ENCODE data around the gene MCTP1. TPM values are rescaled to one million over a fixed set of nuclear protein-coding genes. Genes with fewer than 3 reads are reported as not detected.

Gene MCTP1
- total RNA-seq, 4 donors from 2014 or later = 3.3 to 31.4 (median 13.4) TPM

GRCh38 chr5:95066048-95066447 is 218.8 kb downstream of the MCTP1 start:
- in situ Hi-C loops (cut with MboI; ENCODE audit: low pct_ligation_motif_present in 1 of 4, low pct_unique_long_range_greater_than_20kb in 1 of 4, low sequenced_read_pairs in 3 of 4) (no loop called here), intact Hi-C loops (cut with DNase I; ENCODE audit: low total_unique reads) (no loop called here)
- H3K9me3 ChIP-seq = no peaks in the 10 kb centered on the region
- WGBS, 2 donors (ENCODE audit: low coverage in 1 of 2) = 36 to 41% methylated on average over 1 of the region's 1 CpG
- no peaks in the 10 kb centered on the region for H3K4me1 ChIP-seq
- no peak overlapping the region for H3K4me3 ChIP-seq
- H3K36me3 ChIP-seq = no peaks in the 10 kb centered on the region
- DNase-seq = no peak
- TF ChIP-seq EP300 (IDR thresholded peaks at IDR 0.05; ENCODE audit: low read depth) (no peak), POLR2AphosphoS5 (IDR thresholded peaks at IDR 0.05) (no peak), POLR2A (IDR thresholded peaks at IDR 0.05) (no peak), CTCF (IDR thresholded peaks at IDR 0.05) (no peak)
- no peak overlapping the region for H3K27ac ChIP-seq
- no peaks in the 10 kb centered on the region for H3K27me3 ChIP-seq

- intact Hi-C loops (cut with DNase I; ENCODE audit: low total_unique reads) = no loop called here
Observed at GRCh38 chr5:95063492-95063891, 221.4 kb downstream of the MCTP1 start.

GRCh38 chr5:95060098-95060497 is 224.8 kb downstream of the MCTP1 start:
- intact Hi-C loops (cut with DNase I; ENCODE audit: low total_unique reads) = no loop called here
- Histone ChIP-seq H3K27me3 (no peaks in the 10 kb centered on the region), H3K9me3 (no peaks in the 10 kb centered on the region), H3K27ac (no peak overlapping the region), H3K4me3 (no peak overlapping the region), H3K36me3 (no peaks in the 10 kb centered on the region), H3K4me1 (no peaks in the 10 kb centered on the region)
- no peak for TF ChIP-seq EP300 (IDR thresholded peaks at IDR 0.05; ENCODE audit: low read depth)
- no peak for TF ChIP-seq POLR2A (IDR thresholded peaks at IDR 0.05)
- no peak for TF ChIP-seq POLR2AphosphoS5 (IDR thresholded peaks at IDR 0.05)
- no peak for TF ChIP-seq CTCF (IDR thresholded peaks at IDR 0.05)
- in situ Hi-C loops (cut with MboI; ENCODE audit: low pct_ligation_motif_present in 1 of 4, low pct_unique_long_range_greater_than_20kb in 1 of 4, low sequenced_read_pairs in 3 of 4) = no loop called here
- WGBS, 2 donors (ENCODE audit: low coverage in 1 of 2) = 0 to 29% methylated on average over 1 to 2 of the region's 2 CpGs
- DNase-seq = no peak

More at GRCh38 chr5:95063492-95063891, 221.4 kb downstream of the MCTP1 start:
- no peaks in the 10 kb centered on the region for H3K9me3 ChIP-seq
- DNase-seq = no peak
- in situ Hi-C loops (cut with MboI; ENCODE audit: low pct_ligation_motif_present in 1 of 4, low pct_unique_long_range_greater_than_20kb in 1 of 4, low sequenced_read_pairs in 3 of 4) = no loop called here
- H3K36me3 ChIP-seq = no peaks in the 10 kb centered on the region
- no peak overlapping the region for H3K4me3 ChIP-seq
- TF ChIP-seq CTCF (IDR thresholded peaks at IDR 0.05) (no peak), EP300 (IDR thresholded peaks at IDR 0.05; ENCODE audit: low read depth) (no peak), POLR2AphosphoS5 (IDR thresholded peaks at IDR 0.05) (no peak), POLR2A (IDR thresholded peaks at IDR 0.05) (no peak)
- H3K27me3 ChIP-seq = no peaks in the 10 kb centered on the region
- no peak overlapping the region for H3K27ac ChIP-seq
- 67 to 87% methylated on average over 2 of the region's 2 CpGs for WGBS, 2 donors (ENCODE audit: low coverage in 1 of 2)
- H3K4me1 ChIP-seq = no peaks in the 10 kb centered on the region

GRCh38 chr5:95059636-95060035 is 225.3 kb downstream of the MCTP1 start:
- no peaks in the 10 kb centered on the region for H3K9me3 ChIP-seq
- no peaks in the 10 kb centered on the region for H3K4me1 ChIP-seq
- no peak for DNase-seq
- H3K4me3 ChIP-seq = no peak overlapping the region
- in situ Hi-C loops (cut with MboI; ENCODE audit: low pct_ligation_motif_present in 1 of 4, low pct_unique_long_range_greater_than_20kb in 1 of 4, low sequenced_read_pairs in 3 of 4) = no loop called here
- no peaks in the 10 kb centered on the region for H3K36me3 ChIP-seq
- no peak overlapping the region for H3K27ac ChIP-seq
- no peak for TF ChIP-seq POLR2A (IDR thresholded peaks at IDR 0.05)
- no peak for TF ChIP-seq POLR2AphosphoS5 (IDR thresholded peaks at IDR 0.05)
- TF ChIP-seq EP300 (IDR thresholded peaks at IDR 0.05; ENCODE audit: low read depth) = no peak
- no peak for TF ChIP-seq CTCF (IDR thresholded peaks at IDR 0.05)
- H3K27me3 ChIP-seq = no peaks in the 10 kb centered on the region
- intact Hi-C loops (cut with DNase I; ENCODE audit: low total_unique reads) = no loop called here

Measured in transverse colon (tissue), 4 donors.